HCT116 (cell line): ENCODE measurements around the gene C1S. TPM values are rescaled to one million over a fixed set of nuclear protein-coding genes. Genes with fewer than 3 reads are reported as not detected.
"Not testable (repeated sequence)": the region's sequence is repeated elsewhere in the genome, so short reads cannot be mapped to it uniquely, and the experiment has no call there.

Source experiments
- ATAC-seq: fragments of 200-7000 bp; cut with Tn5 transposase; 2 replicates; pipeline ENCODE4 v1.9.1; 2020; ENCODE audit warnings: mild to moderate bottlenecking, moderate library complexity
- Bru-seq: library from RNA; stranded (reverse); fragments of 400-500 nt; gene quantifications from one replicate; lab custom pipeline; 2021; lab: Mats Ljungman, UMichigan
- BruChase-seq, 2 experiments: library from RNA; stranded (reverse); fragments of 400-500 nt; gene quantifications; one replicate each; lab custom pipeline; 2021; lab: Mats Ljungman, UMichigan
- BruUV-seq: library from RNA; stranded (reverse); fragments of 400-500 nt; replicated peaks from 2 replicates; lab custom pipeline; 2021; lab: Mats Ljungman, UMichigan
- CTCF ChIA-PET: fragments of 300-600 bp; sonication (Branson Sonifier 250); formaldehyde crosslinking; loops from one replicate; lab custom pipeline; 2021; ENCODE audit warnings: antibody characterized with exemption; lab: Charles Lee
- POLR2A ChIA-PET: fragments of 300-600, 350-600 bp; sonication (Branson Sonifier 250); formaldehyde crosslinking; loops from one replicate; lab custom pipeline; 2021; ENCODE audit warnings: antibody characterized with exemption; lab: Charles Lee
- RAD21 ChIA-PET, 2 experiments: fragments of 300-600 bp; sonication (Branson Sonifier 250); formaldehyde crosslinking; loops; one replicate each; lab custom pipeline; 2023; ENCODE audit warnings: low total read pairs in 2 of 2; ENCODE audit not compliant: uncharacterized antibody in 2 of 2, unreplicated experiment in 2 of 2, low non-redundant PET in 1 of 2; lab: Charles Lee
- DNase-seq: peaks from one replicate; pipeline ENCODE4 v3.0.0-alpha.2; 2010; ENCODE audit warnings: low read depth, low spot score
- H2AFZ ChIP-seq: fragments of 200-600 bp; shearing (Covaris generic), sonication (generic); 2 replicates; pipeline ENCODE4 v1.6.1; 2017; ENCODE audit warnings: low read depth, mixed run types, mixed read lengths, antibody characterized with exemption, low read length; ENCODE audit not compliant: poor library complexity, severe bottlenecking
- H3K27ac ChIP-seq: 2 replicates; pipeline ENCODE4 v1.5.1; 2012; ENCODE audit warnings: low read depth, low read length
- H3K27me3 ChIP-seq: fragments of 200-600 bp; sonication (generic); 2 replicates; pipeline ENCODE4 v1.6.1; 2016; ENCODE audit warnings: mixed run types, low read length, mixed read lengths; ENCODE audit not compliant: insufficient read depth
- H3K36me3 ChIP-seq, 2 experiments: fragments of 200-500 bp in 1 of 2; fragments of 200-600 bp in 1 of 2; sonication (Bioruptor generic) in 1 of 2; sonication (generic) in 1 of 2; 2 replicates each; pipeline versions ENCODE4 v1.5.1 to v1.6.1; 2014 to 2016; ENCODE audit warnings: low read length in 2 of 2, inconsistent platforms in 1 of 2, mixed read lengths in 1 of 2, mixed run types in 1 of 2; ENCODE audit not compliant: insufficient read depth in 2 of 2, control insufficient read depth in 1 of 2
- H3K4me1 ChIP-seq, 2 experiments: fragments of 200-600 bp in 1 of 2; sonication (generic) in 1 of 2; 2 replicates each; pipeline versions ENCODE4 v1.5.1 to v1.6.1; 2012 to 2017; ENCODE audit warnings: low read length in 2 of 2, inconsistent platforms in 1 of 2, mild to moderate bottlenecking in 1 of 2, mixed read lengths in 1 of 2, mixed run types in 1 of 2, moderate library complexity in 1 of 2; ENCODE audit not compliant: insufficient read depth in 2 of 2, control insufficient read depth in 1 of 2
- H3K4me2 ChIP-seq: fragments of 200-600 bp; sonication (generic); 2 replicates; pipeline ENCODE4 v1.6.1; 2017; ENCODE audit warnings: mixed run types, low read length, mixed read lengths
- H3K4me3 ChIP-seq, 2 experiments: fragments of 200-600 bp in 1 of 2; sonication (generic) in 1 of 2; replicated peaks in 1 of 2; 2 replicates each; pipeline ENCODE4 v1.5.1; 2011 to 2016; ENCODE audit warnings: low read length in 2 of 2, control low read depth in 1 of 2, low read depth in 1 of 2, mild to moderate bottlenecking in 1 of 2, mixed read lengths in 1 of 2, mixed run types in 1 of 2
- H3K79me2 ChIP-seq: fragments of 200-600 bp; sonication (generic); 2 replicates; pipeline ENCODE4 v1.6.1; 2017; ENCODE audit warnings: mild to moderate bottlenecking, mixed run types, low read length, moderate library complexity, mixed read lengths; ENCODE audit not compliant: insufficient read depth
- H3K9ac ChIP-seq: fragments of 200-600 bp; sonication (generic); 2 replicates; pipeline ENCODE4 v1.6.1; 2016; ENCODE audit warnings: low read length, mixed read lengths
- H3K9me2 ChIP-seq: fragments of 200-600 bp; sonication (generic), shearing (Covaris generic); 2 replicates; pipeline ENCODE4 v1.6.1; 2017; ENCODE audit warnings: mixed run types, mild to moderate bottlenecking, moderate library complexity; ENCODE audit not compliant: insufficient read depth
- H3K9me3 ChIP-seq, 2 experiments: fragments of 200-500 bp in 1 of 2; fragments of 200-600 bp in 1 of 2; sonication (Bioruptor generic) in 1 of 2; sonication (generic) in 1 of 2; 2 replicates each; pipeline ENCODE4 v1.6.1; 2014 to 2017; ENCODE audit warnings: low read length in 2 of 2, mixed read lengths in 2 of 2, inconsistent platforms in 1 of 2, low read depth in 1 of 2, mild to moderate bottlenecking in 1 of 2, mixed run types in 1 of 2, moderate library complexity in 1 of 2; ENCODE audit not compliant: control insufficient read depth in 1 of 2, insufficient read depth in 1 of 2
- H4K20me1 ChIP-seq: fragments of 200-600 bp; sonication (generic), shearing (Covaris generic); 2 replicates; pipeline ENCODE4 v1.6.1; 2017; ENCODE audit warnings: mixed run types, mild to moderate bottlenecking, moderate library complexity; ENCODE audit not compliant: insufficient read depth
- EZH2phosphoT487 ChIP-seq: fragments of 200-600 bp; IDR thresholded peaks from 2 replicates; pipeline ENCODE4 v1.6.1; 2018; ENCODE audit warnings: antibody characterized with exemption, borderline replicate concordance
- RAD21 ChIP-seq: IDR thresholded peaks from 2 replicates; pipeline ENCODE4 v1.6.1; 2012; ENCODE audit warnings: low read depth, mild to moderate bottlenecking
- SRF ChIP-seq: IDR thresholded peaks from 2 replicates; pipeline ENCODE4 v1.6.1; 2012; ENCODE audit warnings: low read depth
- intact Hi-C: fragments of 100-400 bp; cut with micrococcal nuclease; formaldehyde crosslinking; loops from 2 replicates; pipeline ENCODE4 v1.10.0; 2022
- long read RNA-seq: library from polyadenylated mRNA; unstranded; transcript quantifications from one replicate; pipeline ENCODE4 v2.0.0, GENCODE V29; 2021; ENCODE audit not compliant: unreplicated experiment
- polyA plus RNA-seq: library from polyadenylated mRNA; unstranded; fragments of >200 nt; gene quantifications from 2 replicates; pipeline ENCODE4 v1.2.1, GENCODE V29; 2012; ENCODE audit warnings: missing spikeins
- total RNA-seq: library from RNA; stranded (reverse); gene quantifications from one replicate; pipeline ENCODE4 v1.2.1, GENCODE V29; 2021; ENCODE audit not compliant: unreplicated experiment
- TF ChIP-seq, protein P1 (sequence below), 3 experiments: fragments of 200-600 bp in 1 of 3; sonication (generic) in 1 of 3; IDR thresholded peaks in 2 of 3; conservative IDR thresholded peaks in 1 of 3; 2 replicates each; pipeline ENCODE4 v1.5.1; 2012 to 2017; ENCODE audit warnings: low read depth in 2 of 3, low read length in 2 of 3, antibody characterized with exemption in 1 of 3, borderline replicate concordance in 1 of 3, control low read depth in 1 of 3, mild to moderate bottlenecking in 1 of 3, mixed read lengths in 1 of 3, mixed run types in 1 of 3, moderate library complexity in 1 of 3; ENCODE audit not compliant: insufficient read depth in 1 of 3

C1S gene
- total RNA-seq: 2.4 TPM
- polyA plus RNA-seq: 0.98 and 1.4 TPM in 2 replicates
- Bru-seq, nascent RNA: percentile 50 among the genes with signal in this experiment
- BruChase-seq, experiment 1, labeled RNA remaining after a 6-hour chase: percentile 82 among the genes with signal in this experiment
- BruChase-seq, experiment 2, labeled RNA remaining after a 2-hour chase: percentile 65 among the genes with signal in this experiment
- long read RNA-seq, partial matches to known transcripts: 1 of 7 reads
- long read RNA-seq, other reads (novel, unspliced or antisense): 6 of 7 reads

DNA sequence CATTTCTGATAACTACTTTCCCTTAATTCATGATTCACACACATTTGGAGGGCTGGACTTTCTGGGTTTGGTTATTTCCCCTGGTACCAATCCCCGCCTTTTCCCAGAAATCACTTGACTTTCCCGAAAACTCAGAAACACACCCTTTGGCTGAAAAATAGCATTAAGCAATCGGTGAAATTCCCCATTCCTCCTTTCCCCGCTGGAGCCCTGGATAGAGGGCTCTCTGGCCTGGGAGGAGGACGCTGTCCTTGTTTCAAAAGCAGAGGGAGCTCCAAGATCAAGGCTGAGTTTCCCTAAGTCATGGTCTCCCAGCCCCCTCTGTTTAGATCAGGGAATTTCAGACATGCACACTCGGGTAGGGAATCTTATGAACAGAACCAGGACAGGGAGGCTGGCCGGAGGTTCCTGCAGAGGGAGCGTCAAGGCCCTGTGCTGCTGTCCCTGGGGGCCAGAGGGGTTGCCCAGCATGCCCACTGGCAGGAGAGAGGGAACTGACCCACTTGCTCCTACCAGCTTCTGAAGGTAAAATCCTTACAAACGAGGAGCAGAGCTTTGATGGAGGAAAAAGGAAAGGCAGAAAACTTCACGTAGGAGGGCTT is at the start of gene C1S:
C1S (plus strand) TSS at position 366 of the 602 bp plus-strand sequence. CDS start 1,195 bp downstream, outside the sequence.
- Histone ChIP-seq H3K9me2 (no peaks in the 10 kb centered on the region), H3K27ac (no peak within 1 kb of the TSS), H3K27me3 (no peaks in the 10 kb centered on the region), H3K9ac (no peak within 1 kb of the TSS), H3K79me2 (no peaks in the 10 kb centered on the region), H4K20me1 (no peaks in the 10 kb centered on the region), H3K4me1 (peaks cover 0 to 4% of the 10 kb centered on the region in 2 experiments; a peak in 1 of 4 replicates), H3K9me3 (no peaks in the 10 kb centered on the region), H3K36me3 (no peaks in the 10 kb centered on the region), H3K4me3 (no peak within 1 kb of the TSS), H2AFZ (no peak within 1 kb of the TSS), H3K4me2 (no peak within 1 kb of the TSS)
- peak; percentile 58 for ATAC-seq
- CTCF ChIA-PET: interaction anchor here (0.6 to 0.8 kb wide), 2 partner anchors 17 to 188 kb away, joined by 3 to 4 read pairs; no protein-coding TSS in a partner anchor
- TF ChIP-seq SRF (no peak), RAD21 (peak; percentile 61), EZH2phosphoT487 (no peak)
- TF ChIP-seq, protein P1, sequence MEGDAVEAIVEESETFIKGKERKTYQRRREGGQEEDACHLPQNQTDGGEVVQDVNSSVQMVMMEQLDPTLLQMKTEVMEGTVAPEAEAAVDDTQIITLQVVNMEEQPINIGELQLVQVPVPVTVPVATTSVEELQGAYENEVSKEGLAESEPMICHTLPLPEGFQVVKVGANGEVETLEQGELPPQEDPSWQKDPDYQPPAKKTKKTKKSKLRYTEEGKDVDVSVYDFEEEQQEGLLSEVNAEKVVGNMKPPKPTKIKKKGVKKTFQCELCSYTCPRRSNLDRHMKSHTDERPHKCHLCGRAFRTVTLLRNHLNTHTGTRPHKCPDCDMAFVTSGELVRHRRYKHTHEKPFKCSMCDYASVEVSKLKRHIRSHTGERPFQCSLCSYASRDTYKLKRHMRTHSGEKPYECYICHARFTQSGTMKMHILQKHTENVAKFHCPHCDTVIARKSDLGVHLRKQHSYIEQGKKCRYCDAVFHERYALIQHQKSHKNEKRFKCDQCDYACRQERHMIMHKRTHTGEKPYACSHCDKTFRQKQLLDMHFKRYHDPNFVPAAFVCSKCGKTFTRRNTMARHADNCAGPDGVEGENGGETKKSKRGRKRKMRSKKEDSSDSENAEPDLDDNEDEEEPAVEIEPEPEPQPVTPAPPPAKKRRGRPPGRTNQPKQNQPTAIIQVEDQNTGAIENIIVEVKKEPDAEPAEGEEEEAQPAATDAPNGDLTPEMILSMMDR (IDR thresholded peaks at IDR 0.05 in 2 of 3, conservative IDR thresholded peaks at IDR 0.05 in 1 of 3; ENCODE audit: borderline replicate concordance in 1 of 3, insufficient read depth in 1 of 3, low read depth in 2 of 3, low read length in 2 of 3): peak; percentile 22 to 52 (median 24); a peak in 3 of 6 replicates
- intact Hi-C loops: no loop called here
- BruUV-seq: no TSS peak
- POLR2A ChIA-PET: no interaction called here
- DNase-seq: no peak
- RAD21 ChIA-PET: no interaction called here

DNA sequence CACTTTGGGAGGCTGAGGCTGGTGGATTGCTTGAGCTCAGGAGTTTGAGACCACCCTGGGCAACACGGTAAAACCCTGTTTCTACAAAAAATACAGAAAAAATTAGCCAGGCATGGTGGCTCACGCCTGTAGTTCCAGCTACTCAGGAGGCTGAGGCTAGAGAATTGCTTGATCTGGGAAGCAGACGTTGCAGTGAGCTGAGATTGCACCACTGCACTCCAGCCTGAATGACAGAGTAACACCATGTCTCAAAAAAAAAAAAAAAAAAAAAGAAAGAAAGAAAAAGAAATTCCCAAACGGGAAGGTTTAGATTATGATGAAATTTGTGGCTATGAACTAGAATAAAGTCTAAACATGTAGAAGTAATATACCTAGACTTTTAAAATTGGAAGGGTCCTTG is 49.1 kb upstream of the C1S start:
- H3K4me1 ChIP-seq, H3K4me2 ChIP-seq, DNase-seq, BruUV-seq, H2AFZ ChIP-seq, POLR2A ChIA-PET, ATAC-seq, H3K36me3 ChIP-seq, CTCF ChIA-PET, H3K9me2 ChIP-seq, H3K4me3 ChIP-seq, H3K27me3 ChIP-seq, RAD21 ChIA-PET, H3K9me3 ChIP-seq, H4K20me1 ChIP-seq, H3K27ac ChIP-seq, H3K9ac ChIP-seq, intact Hi-C loops: not testable (repeated sequence)
- peaks cover 39% of the 10 kb centered on the region for H3K79me2 ChIP-seq
